SK-N-MC (cell line): ENCODE measurements around the gene TMEM45A.
"Not testable (repeated sequence)": the region's sequence is repeated elsewhere in the genome, so short reads cannot be mapped to it uniquely, and the experiment has no call there.

ENCODE experiments used
- DNase-seq: peaks from one replicate; pipeline ENCODE4 v3.0.0-alpha.2; 2011; ENCODE audit warnings: low read depth, low spot score
- H3K27ac ChIP-seq: fragments of 200-600 bp; sonication (generic); 2 replicates; pipeline ENCODE4 v1.5.1; 2016; ENCODE audit warnings: mixed run types
- H3K36me3 ChIP-seq: fragments of 200-600 bp; sonication (generic); 2 replicates; pipeline ENCODE4 v1.6.1; 2017; ENCODE audit warnings: antibody characterized with exemption, low read length, mixed read lengths; ENCODE audit not compliant: insufficient read depth
- H3K4me3 ChIP-seq: fragments of 200-600 bp; sonication (generic); 2 replicates; pipeline ENCODE4 v1.5.1; 2016
- H3K9ac ChIP-seq: fragments of 200-600 bp; sonication (generic); 2 replicates; pipeline ENCODE4 v1.8.0; 2017; ENCODE audit warnings: mixed run types, mixed read lengths; ENCODE audit not compliant: insufficient read length
- H3K9me3 ChIP-seq: fragments of 200-600 bp; sonication (generic); 2 replicates; pipeline ENCODE4 v1.6.1; 2017; ENCODE audit warnings: low read depth, mild to moderate bottlenecking, antibody characterized with exemption, low read length, moderate library complexity, mixed read lengths
- EZH2 ChIP-seq: fragments of 200-600 bp; sonication (generic); IDR thresholded peaks from one replicate; pipeline ENCODE4 v1.6.1; 2017; ENCODE audit warnings: antibody characterized with exemption
- FOXP2 ChIP-seq: optimal IDR thresholded peaks from 2 replicates; pipeline ENCODE3; 2011; ENCODE audit warnings: mild to moderate bottlenecking, moderate library complexity; ENCODE audit not compliant: insufficient read depth; ENCODE audit errors: extremely low read length, control extremely low read depth
- POLR2AphosphoS5 ChIP-seq: IDR thresholded peaks from 2 replicates; pipeline ENCODE4 v1.6.1; 2012; ENCODE audit warnings: mild to moderate bottlenecking, low read depth, low read length, borderline replicate concordance

The TMEM45A gene

DNA sequence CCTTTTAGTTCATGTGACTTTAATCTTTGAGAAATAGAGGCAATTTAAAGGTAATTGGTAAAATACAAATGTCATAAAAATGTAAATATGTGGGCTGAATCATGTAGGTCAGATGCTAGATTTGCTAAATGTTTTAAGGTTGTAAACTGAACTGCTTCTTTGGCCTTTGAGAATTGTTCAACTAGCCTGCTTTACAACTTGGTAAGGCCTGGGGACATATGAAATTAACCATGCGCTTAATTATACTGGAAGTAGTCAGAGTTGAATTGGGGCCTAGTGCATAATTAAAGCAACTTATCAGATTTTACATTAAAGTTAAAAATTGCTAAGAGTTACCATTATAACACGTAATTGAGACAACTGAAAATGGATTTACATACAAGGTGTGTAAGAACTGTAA, 21.0 kb upstream of the TMEM45A start:
- Histone ChIP-seq H3K4me3 (no peak overlapping the region), H3K36me3 (no peaks in the 10 kb centered on the region), H3K27ac (no peak overlapping the region), H3K9me3 (peaks cover 8% of the 10 kb centered on the region; the same call in 1 of the 2 replicates), H3K9ac (no peak overlapping the region)
- DNase-seq, result no peak
- TF ChIP-seq EZH2 (no peak), POLR2AphosphoS5 (no peak), FOXP2 (no peak)

- H3K4me3 ChIP-seq, H3K36me3 ChIP-seq, DNase-seq, H3K9ac ChIP-seq, H3K27ac ChIP-seq, H3K9me3 ChIP-seq: not testable (repeated sequence)
Measured at GRCh38 chr3:100477851-100478360, 14.5 kb upstream of the TMEM45A start.

- DNase-seq, H3K27ac ChIP-seq, H3K36me3 ChIP-seq, H3K9me3 ChIP-seq, H3K9ac ChIP-seq, H3K4me3 ChIP-seq: not testable (repeated sequence)
Measured at GRCh38 chr3:100478521-100478920, 13.9 kb upstream of the TMEM45A start.

- no peaks in the 10 kb centered on the region for H3K9me3 ChIP-seq
- no peak overlapping the region for H3K9ac ChIP-seq
- H3K36me3 ChIP-seq, result no peaks in the 10 kb centered on the region
- TF ChIP-seq FOXP2 (no peak), POLR2AphosphoS5 (no peak), EZH2 (no peak)
- DNase-seq, result no peak
- H3K27ac ChIP-seq, result no peak overlapping the region
- H3K4me3 ChIP-seq, result no peak overlapping the region
Measured at GRCh38 chr3:100480081-100480480, 12.3 kb upstream of the TMEM45A start.

GRCh38 chr3:100482176-100482575, 10.2 kb upstream of the TMEM45A start:
- Histone ChIP-seq H3K9ac (no peak overlapping the region), H3K36me3 (no peaks in the 10 kb centered on the region), H3K27ac (no peak overlapping the region), H3K9me3 (no peaks in the 10 kb centered on the region), H3K4me3 (no peak overlapping the region)
- TF ChIP-seq FOXP2 (no peak), POLR2AphosphoS5 (no peak), EZH2 (no peak)
- no peak for DNase-seq

DNA sequence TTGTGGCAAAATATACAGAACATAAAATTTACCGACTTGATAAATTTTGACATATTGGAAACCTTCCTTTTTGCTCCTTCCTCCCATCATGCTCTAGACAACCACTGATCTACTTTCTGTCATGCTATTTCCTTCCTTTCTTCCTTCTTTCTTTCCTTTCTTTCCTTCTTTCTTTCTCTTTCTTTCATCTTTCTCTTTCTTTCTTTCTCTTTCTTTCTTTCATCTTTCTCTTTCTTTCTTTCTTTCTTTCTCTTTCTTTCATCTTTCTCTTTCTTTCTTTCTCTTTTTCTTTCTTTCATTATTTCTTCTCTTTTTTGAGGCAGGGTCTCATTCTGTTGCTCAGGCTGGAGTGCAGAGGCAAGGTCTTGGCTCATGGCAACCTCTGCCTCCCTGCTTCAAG, 8.9 kb upstream of the TMEM45A start:
- TF ChIP-seq POLR2AphosphoS5 (no peak), EZH2 (no peak), FOXP2 (no peak)
- no peak for DNase-seq
- no peak overlapping the region for H3K27ac ChIP-seq
- H3K36me3 ChIP-seq, result no peaks in the 10 kb centered on the region
- no peak overlapping the region for H3K4me3 ChIP-seq
- no peak overlapping the region for H3K9ac ChIP-seq
- H3K9me3 ChIP-seq, result no peaks in the 10 kb centered on the region

- TF ChIP-seq EZH2 (no peak), FOXP2 (no peak), POLR2AphosphoS5 (no peak)
- no peak overlapping the region for H3K27ac ChIP-seq
- no peak for DNase-seq
Measured at GRCh38 chr3:100486808-100487207, 5.6 kb upstream of the TMEM45A start.

GRCh38 chr3:100489118-100489517, 3.3 kb upstream of the TMEM45A start:
- DNase-seq, result no peak
- no peak overlapping the region for H3K4me3 ChIP-seq
- 0 out of 2 replicates have a peak, but pooled peaks cover 2% of the 10 kb centered on the region for H3K9me3 ChIP-seq
- H3K9ac ChIP-seq, result no peak overlapping the region
- no peaks in the 10 kb centered on the region for H3K36me3 ChIP-seq
- H3K27ac ChIP-seq, result no peak overlapping the region
- TF ChIP-seq FOXP2, result no peak
- no peak for TF ChIP-seq EZH2
- TF ChIP-seq POLR2AphosphoS5, result no peak

More at GRCh38 chr3:100486808-100487207, 5.6 kb upstream of the TMEM45A start:
- Histone ChIP-seq H3K36me3 (no peaks in the 10 kb centered on the region), H3K9me3 (0 out of 2 replicates have a peak, but pooled peaks cover 2% of the 10 kb centered on the region), H3K9ac (no peak overlapping the region), H3K4me3 (no peak overlapping the region)

- DNase-seq, result no peak
- Histone ChIP-seq H3K27ac (no peak overlapping the region), H3K4me3 (no peak overlapping the region), H3K9ac (no peak overlapping the region), H3K9me3 (no peaks in the 10 kb centered on the region), H3K36me3 (no peaks in the 10 kb centered on the region)
- no peak for TF ChIP-seq FOXP2
- TF ChIP-seq POLR2AphosphoS5, result no peak
- no peak for TF ChIP-seq EZH2
Measured at GRCh38 chr3:100496711-100497261, 4.4 kb downstream of the TMEM45A start.
